ENCODE measurements around the gene HDGFL1. TPM values are rescaled to one million over a fixed set of nuclear protein-coding genes. Genes with fewer than 3 reads are reported as not detected.

The HDGFL1 gene
- not detected for total RNA-seq

- no peak within 1 kb of the TSS for H3K27ac Mint-ChIP-seq
- H3K27me3 Mint-ChIP-seq, result no peaks in the 10 kb centered on the region
- no peaks in the 10 kb centered on the region for H3K4me1 Mint-ChIP-seq
- no peaks in the 10 kb centered on the region for H3K36me3 Mint-ChIP-seq (ENCODE audit: low read depth)
- H3K4me3 Mint-ChIP-seq, result no peak within 1 kb of the TSS
- H3K9me3 Mint-ChIP-seq, result peaks cover 8% of the 10 kb centered on the region
- ATAC-seq (replicated peaks), result no peak
These were observed at the start of gene HDGFL1 for GRCh38 chr6:22569281-22570184. Gene HDGFL1, plus strand, starts transcription at chr6:22569566. Its CDS starts 10 bp downstream, at chr6:22569576.

- no peak for ATAC-seq (replicated peaks)
- H3K4me3 Mint-ChIP-seq, result no peak overlapping the region
- peaks cover 19% of the 10 kb centered on the region for H3K9me3 Mint-ChIP-seq
- no peaks in the 10 kb centered on the region for H3K36me3 Mint-ChIP-seq (ENCODE audit: low read depth)
- H3K27ac Mint-ChIP-seq, result no peak overlapping the region
- no peaks in the 10 kb centered on the region for H3K4me1 Mint-ChIP-seq
- H3K27me3 Mint-ChIP-seq, result no peaks in the 10 kb centered on the region
These were observed 48.3 kb upstream of the HDGFL1 start for GRCh38 chr6:22521035-22521434.

GRCh38 chr6:22526736-22527135, 42.6 kb upstream of the HDGFL1 start:
- ATAC-seq (replicated peaks), result no peak
- H3K4me1 Mint-ChIP-seq, result no peaks in the 10 kb centered on the region
- no peak overlapping the region for H3K4me3 Mint-ChIP-seq
- H3K27ac Mint-ChIP-seq, result no peak overlapping the region
- peaks cover 19% of the 10 kb centered on the region for H3K9me3 Mint-ChIP-seq
- no peaks in the 10 kb centered on the region for H3K36me3 Mint-ChIP-seq (ENCODE audit: low read depth)
- no peaks in the 10 kb centered on the region for H3K27me3 Mint-ChIP-seq

- Mint-ChIP-seq H3K9me3 (peaks cover 7% of the 10 kb centered on the region), H3K4me1 (no peaks in the 10 kb centered on the region)
These were observed 39.5 kb upstream of the HDGFL1 start for GRCh38 chr6:22529866-22530265.

GRCh38 chr6:22530506-22530905, 38.9 kb upstream of the HDGFL1 start:
- Mint-ChIP-seq H3K4me1 (no peaks in the 10 kb centered on the region), H3K36me3 (ENCODE audit: low read depth) (no peaks in the 10 kb centered on the region), H3K27me3 (no peaks in the 10 kb centered on the region), H3K4me3 (no peak overlapping the region), H3K27ac (no peak overlapping the region), H3K9me3 (peaks cover 12% of the 10 kb centered on the region)
- ATAC-seq (replicated peaks), result no peak

More at GRCh38 chr6:22529866-22530265, 39.5 kb upstream of the HDGFL1 start:
- H3K36me3 Mint-ChIP-seq (ENCODE audit: low read depth), result no peaks in the 10 kb centered on the region
- ATAC-seq (replicated peaks), result no peak
- H3K4me3 Mint-ChIP-seq, result no peak overlapping the region
- no peak overlapping the region for H3K27ac Mint-ChIP-seq
- H3K27me3 Mint-ChIP-seq, result no peaks in the 10 kb centered on the region

GRCh38 chr6:22536122-22536521, 33.2 kb upstream of the HDGFL1 start:
- Mint-ChIP-seq H3K9me3 (peaks cover 12% of the 10 kb centered on the region), H3K27ac (no peak overlapping the region), H3K27me3 (no peaks in the 10 kb centered on the region), H3K4me1 (no peaks in the 10 kb centered on the region), H3K36me3 (ENCODE audit: low read depth) (no peaks in the 10 kb centered on the region), H3K4me3 (no peak overlapping the region)
- ATAC-seq (replicated peaks), result no peak

GRCh38 chr6:22544476-22544875, 24.9 kb upstream of the HDGFL1 start:
- Mint-ChIP-seq H3K36me3 (ENCODE audit: low read depth) (no peaks in the 10 kb centered on the region), H3K9me3 (peaks cover 3% of the 10 kb centered on the region), H3K4me3 (no peak overlapping the region)

GRCh38 chr6:22545051-22545450, 24.3 kb upstream of the HDGFL1 start:
- no peak for ATAC-seq (replicated peaks)
- no peak overlapping the region for H3K27ac Mint-ChIP-seq
- no peak overlapping the region for H3K4me3 Mint-ChIP-seq
- no peaks in the 10 kb centered on the region for H3K27me3 Mint-ChIP-seq
- H3K4me1 Mint-ChIP-seq, result no peaks in the 10 kb centered on the region
- peaks cover 4% of the 10 kb centered on the region for H3K9me3 Mint-ChIP-seq
- H3K36me3 Mint-ChIP-seq (ENCODE audit: low read depth), result no peaks in the 10 kb centered on the region

More at GRCh38 chr6:22544476-22544875, 24.9 kb upstream of the HDGFL1 start:
- ATAC-seq (replicated peaks), result no peak
- Mint-ChIP-seq H3K27ac (no peak overlapping the region), H3K4me1 (no peaks in the 10 kb centered on the region), H3K27me3 (no peaks in the 10 kb centered on the region)

GRCh38 chr6:22546236-22546635, 23.1 kb upstream of the HDGFL1 start:
- no peak for ATAC-seq (replicated peaks)
- Mint-ChIP-seq H3K4me1 (no peaks in the 10 kb centered on the region), H3K27me3 (no peaks in the 10 kb centered on the region), H3K27ac (no peak overlapping the region), H3K9me3 (peaks cover 5% of the 10 kb centered on the region), H3K4me3 (no peak overlapping the region), H3K36me3 (ENCODE audit: low read depth) (no peaks in the 10 kb centered on the region)

GRCh38 chr6:22550971-22551670, 18.2 kb upstream of the HDGFL1 start:
- Mint-ChIP-seq H3K36me3 (ENCODE audit: low read depth) (no peaks in the 10 kb centered on the region), H3K9me3 (peaks cover 9% of the 10 kb centered on the region), H3K27me3 (no peaks in the 10 kb centered on the region), H3K4me1 (no peaks in the 10 kb centered on the region), H3K27ac (no peak overlapping the region), H3K4me3 (no peak overlapping the region)
- ATAC-seq (replicated peaks), result no peak

- no peak overlapping the region for H3K4me3 Mint-ChIP-seq
- H3K4me1 Mint-ChIP-seq, result no peaks in the 10 kb centered on the region
- no peak for ATAC-seq (replicated peaks)
- no peaks in the 10 kb centered on the region for H3K27me3 Mint-ChIP-seq
- H3K36me3 Mint-ChIP-seq (ENCODE audit: low read depth), result no peaks in the 10 kb centered on the region
- peaks cover 5% of the 10 kb centered on the region for H3K9me3 Mint-ChIP-seq
- no peak overlapping the region for H3K27ac Mint-ChIP-seq
These were observed 13.1 kb upstream of the HDGFL1 start for GRCh38 chr6:22556266-22556665.

GRCh38 chr6:22557007-22557406, 12.4 kb upstream of the HDGFL1 start:
- no peak for ATAC-seq (replicated peaks)
- no peaks in the 10 kb centered on the region for H3K4me1 Mint-ChIP-seq
- H3K4me3 Mint-ChIP-seq, result no peak overlapping the region
- H3K27me3 Mint-ChIP-seq, result no peaks in the 10 kb centered on the region
- peaks cover 5% of the 10 kb centered on the region for H3K9me3 Mint-ChIP-seq
- H3K36me3 Mint-ChIP-seq (ENCODE audit: low read depth), result no peaks in the 10 kb centered on the region
- no peak overlapping the region for H3K27ac Mint-ChIP-seq

GRCh38 chr6:22558288-22558882, 11.0 kb upstream of the HDGFL1 start:
- no peaks in the 10 kb centered on the region for H3K27me3 Mint-ChIP-seq
- no peaks in the 10 kb centered on the region for H3K4me1 Mint-ChIP-seq
- no peaks in the 10 kb centered on the region for H3K36me3 Mint-ChIP-seq (ENCODE audit: low read depth)
- H3K9me3 Mint-ChIP-seq, result no peaks in the 10 kb centered on the region
- no peak overlapping the region for H3K4me3 Mint-ChIP-seq
- ATAC-seq (replicated peaks), result no peak
- H3K27ac Mint-ChIP-seq, result no peak overlapping the region

- Mint-ChIP-seq H3K4me3 (no peak overlapping the region), H3K36me3 (ENCODE audit: low read depth) (no peaks in the 10 kb centered on the region), H3K9me3 (peaks cover 8% of the 10 kb centered on the region), H3K4me1 (no peaks in the 10 kb centered on the region), H3K27ac (no peak overlapping the region), H3K27me3 (no peaks in the 10 kb centered on the region)
- no peak for ATAC-seq (replicated peaks)
These were observed 512 bp upstream of the HDGFL1 start for GRCh38 chr6:22568854-22569253.

- Mint-ChIP-seq H3K4me3 (no peak overlapping the region), H3K4me1 (no peaks in the 10 kb centered on the region), H3K27me3 (no peaks in the 10 kb centered on the region), H3K36me3 (ENCODE audit: low read depth) (no peaks in the 10 kb centered on the region), H3K9me3 (peaks cover 8% of the 10 kb centered on the region), H3K27ac (no peak overlapping the region)
- no peak for ATAC-seq (replicated peaks)
These were observed 802 bp downstream of the HDGFL1 start for GRCh38 chr6:22570185-22570551.
